ENCODE data around the gene NFKBIE. TPM values are rescaled to one million over a fixed set of nuclear protein-coding genes. Genes with fewer than 3 reads are reported as not detected.

NFKBIE gene
- total and polyA plus RNA-seq, 9 of the 15 experiments (the other 6 are each of a cell fraction or from before 2014, with no cell fraction given), result 2.1 to 16.4 (median 11.7) TPM

DNA sequence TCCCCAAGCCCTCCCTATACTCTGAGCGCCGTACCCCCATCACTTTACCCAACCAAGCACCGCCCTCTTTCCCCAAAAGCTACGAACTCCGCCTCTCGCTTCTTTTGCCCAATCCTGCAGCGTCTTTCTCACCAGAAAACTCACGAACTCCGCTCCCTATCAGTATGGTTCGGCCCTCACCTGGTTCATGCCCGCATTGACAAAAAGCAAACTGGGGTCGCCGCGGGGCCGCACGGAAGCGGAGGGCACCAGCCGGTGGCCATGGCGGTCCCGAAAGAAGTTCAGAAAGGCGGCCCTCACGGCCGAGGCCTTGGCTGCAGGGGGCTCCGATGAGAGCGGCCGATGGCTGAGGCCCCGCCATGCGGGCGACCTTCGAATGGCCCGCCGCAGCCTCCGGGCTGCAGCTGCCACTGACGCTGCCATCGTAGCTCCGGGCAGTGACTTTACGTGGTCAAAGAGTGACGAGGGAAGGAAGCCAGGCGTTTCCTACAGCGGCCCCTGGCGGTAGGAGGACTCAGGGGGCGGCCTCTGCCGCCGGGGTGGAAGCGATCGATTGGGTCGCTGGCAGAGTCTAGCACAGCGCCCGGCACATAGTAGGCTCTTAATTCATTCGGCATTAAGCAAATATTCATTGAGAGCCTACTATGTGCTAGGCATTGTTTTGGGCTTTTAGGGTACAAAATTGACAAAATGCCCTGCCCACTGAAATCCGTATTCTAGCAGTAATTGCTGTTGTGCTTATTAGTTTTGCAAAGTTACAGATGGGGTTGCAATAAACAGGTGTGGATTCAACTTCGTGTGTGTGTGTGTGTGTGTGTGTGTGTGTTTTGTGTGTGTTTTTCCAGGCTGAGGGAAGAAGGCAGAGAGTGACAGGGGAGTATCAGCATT, 47.8 kb upstream of the NFKBIE start, which contains the start of gene AARS2 (continued):
- TF ChIP-seq ZNF318 (IDR thresholded peaks at IDR 0.05; ENCODE audit: borderline replicate concordance in 1 of 2, low read depth in 1 of 2), result no peak
- peak; percentile 85 for TF ChIP-seq MYC (IDR thresholded peaks at IDR 0.05; ENCODE audit: low read depth, low read length)
- TF ChIP-seq MYC (CRISPR knock-in tag; IDR thresholded peaks at IDR 0.05; ENCODE audit: borderline replicate concordance, low read depth), result peak; percentile 93
- TF ChIP-seq NFYB (IDR thresholded peaks at IDR 0.05; ENCODE audit: extremely low read depth, insufficient read length), result no peak
- no peak for TF ChIP-seq CBFA2T2 (conservative IDR thresholded peaks at IDR 0.05)
- 0 out of 2 replicates have a peak, but pooled peaks have one; percentile 51 for TF ChIP-seq FOXP4 (CRISPR knock-in tag; IDR thresholded peaks at IDR 0.05; ENCODE audit: borderline replicate concordance)
- peak; percentile 75; the same call in 1 of the 2 replicates for TF ChIP-seq JUN (IDR thresholded peaks at IDR 0.05; ENCODE audit: borderline replicate concordance, low read depth, low read length)
- no peak for TF ChIP-seq JUN (CRISPR knock-in tag; IDR thresholded peaks at IDR 0.05; ENCODE audit: borderline replicate concordance)
- peak; percentile 45; the same call in 1 of the 2 replicates for TF ChIP-seq DMBX1 (CRISPR knock-in tag; IDR thresholded peaks at IDR 0.05; ENCODE audit: borderline replicate concordance)
- TF ChIP-seq PTTG1 (tag; IDR thresholded peaks at IDR 0.05; ENCODE audit: low read depth), result no peak
- no peak; the same call in 1 of the 2 replicates for TF ChIP-seq ZNF584 (CRISPR knock-in tag; IDR thresholded peaks at IDR 0.05; ENCODE audit: low read depth)
- TF ChIP-seq HNRNPLL (IDR thresholded peaks at IDR 0.05; ENCODE audit: low read depth, low read length, poor library complexity, severe bottlenecking), result peak; percentile 93
- peak; percentile 97 for TF ChIP-seq CREM (IDR thresholded peaks at IDR 0.05; ENCODE audit: low read depth)
- TF ChIP-seq ZNF3 (CRISPR knock-in tag; IDR thresholded peaks at IDR 0.05), result no peak
- peak; percentile 63; the same call in 1 of the 2 replicates for TF ChIP-seq KAT7 (CRISPR knock-in tag; IDR thresholded peaks at IDR 0.05; ENCODE audit: borderline replicate concordance)
- TF ChIP-seq BRF1 (IDR thresholded peaks at IDR 0.05; ENCODE audit: borderline replicate concordance, extremely low read depth, insufficient read length), result no peak
